NCI-H82 treated with DMSO at 0.1 percent for 48 hours (cell line): Measurements from ENCODE around the gene WDFY4.

Experiments used
- DNase-seq: peaks from one replicate; lab custom pipeline; 2025; ENCODE audit not compliant: unreplicated experiment; lab: John Stamatoyannopoulos, UW

WDFY4 gene

GRCh38 chr10:48878091-48878490 lies 193.4 kb downstream of the WDFY4 start:
- DNase-seq, result no peak

- no peak for DNase-seq
These were observed 194.8 kb downstream of the WDFY4 start for GRCh38 chr10:48879451-48879850.

DNA sequence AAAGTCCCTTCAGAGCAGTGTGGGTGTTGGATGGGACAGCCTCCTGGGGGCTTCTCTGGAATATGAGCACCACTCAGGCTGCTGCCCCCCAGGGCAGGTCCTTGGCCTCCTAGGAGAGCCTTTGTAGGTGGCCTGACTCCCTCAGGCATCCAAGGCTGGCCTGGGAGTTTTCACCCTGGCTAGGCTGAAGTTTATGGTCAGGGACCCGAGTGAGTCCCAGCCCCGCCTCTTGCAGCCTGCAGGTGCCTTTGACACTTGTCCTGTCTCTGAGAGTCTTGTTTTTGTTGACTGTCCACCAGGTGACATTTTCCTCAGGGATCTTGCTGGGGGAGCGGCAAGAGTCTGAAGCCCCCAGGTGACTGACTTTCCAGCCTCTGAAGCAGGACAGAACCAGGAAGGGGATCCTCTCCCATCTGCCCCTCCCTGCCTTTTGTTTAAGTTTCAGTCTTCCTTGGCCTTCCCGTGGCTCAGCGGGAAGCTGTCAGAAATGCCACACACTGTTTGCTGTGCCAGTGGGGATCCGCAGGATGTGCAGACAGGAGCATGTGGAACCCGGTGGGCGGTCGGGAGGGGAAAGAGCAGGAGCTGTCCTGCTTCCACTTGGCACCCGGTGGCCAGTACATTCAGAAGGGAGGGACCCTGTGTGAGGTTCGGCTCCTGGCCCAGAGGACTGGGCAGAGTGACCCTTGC lies 195.5 kb downstream of the WDFY4 start:
- no peak for DNase-seq

DNA sequence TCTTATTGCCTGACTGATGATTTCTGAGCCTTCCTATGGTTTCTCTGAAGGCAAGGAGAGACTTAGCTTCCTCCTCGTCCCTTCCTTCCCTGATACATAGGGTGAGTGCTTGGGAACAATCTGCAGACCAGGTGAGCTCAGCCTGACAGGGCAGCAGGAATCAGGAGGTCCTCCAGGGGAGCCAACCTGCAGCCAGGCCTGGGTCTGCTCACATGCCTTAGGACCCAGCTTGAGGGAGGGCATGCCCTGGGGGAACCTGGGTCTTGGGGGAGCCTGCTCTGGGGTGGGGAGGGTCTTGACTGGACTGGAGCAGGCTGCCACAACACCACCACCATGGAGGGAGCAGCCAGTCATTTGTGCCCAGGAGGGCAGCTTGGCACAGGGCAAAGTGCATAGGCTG lies 197.3 kb downstream of the WDFY4 start:
- DNase-seq, result no peak

DNA sequence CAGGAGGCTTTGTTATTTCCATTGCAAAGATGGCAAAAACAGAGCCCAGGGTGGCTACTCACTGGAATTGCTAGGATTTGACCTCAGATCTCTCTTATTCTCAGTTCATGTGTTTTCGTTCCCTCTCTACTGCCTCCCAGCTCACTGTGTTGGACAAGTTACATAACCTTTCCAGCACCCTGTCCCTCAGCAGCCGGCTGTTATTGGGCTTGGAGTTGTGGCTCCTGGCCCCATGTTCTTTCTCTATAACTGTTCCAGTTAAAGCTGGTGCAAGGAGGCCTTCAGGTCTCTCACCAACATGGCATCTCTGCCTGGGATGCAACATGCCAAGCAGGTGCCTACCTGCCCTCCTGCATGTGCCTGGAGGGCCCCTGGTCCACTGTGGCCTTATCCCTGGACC lies 198.2 kb downstream of the WDFY4 start:
- no peak for DNase-seq

- no peak for DNase-seq
These were observed 199.0 kb downstream of the WDFY4 start for GRCh38 chr10:48883701-48884100.

- no peak for DNase-seq
These were observed 199.7 kb downstream of the WDFY4 start for GRCh38 chr10:48884179-48885045.

- DNase-seq, result no peak
These were observed 200.7 kb downstream of the WDFY4 start for GRCh38 chr10:48885376-48885775.

GRCh38 chr10:48887982-48888381 lies 203.3 kb downstream of the WDFY4 start:
- DNase-seq, result no peak

- DNase-seq, result no peak
These were observed 206.5 kb downstream of the WDFY4 start for GRCh38 chr10:48890888-48891850.

- no peak for DNase-seq
These were observed 210.5 kb downstream of the WDFY4 start for GRCh38 chr10:48894911-48895802.

GRCh38 chr10:48895803-48896195 lies 211.1 kb downstream of the WDFY4 start:
- no peak for DNase-seq

- no peak for DNase-seq
These were observed 212.2 kb downstream of the WDFY4 start for GRCh38 chr10:48896756-48897440.

DNA sequence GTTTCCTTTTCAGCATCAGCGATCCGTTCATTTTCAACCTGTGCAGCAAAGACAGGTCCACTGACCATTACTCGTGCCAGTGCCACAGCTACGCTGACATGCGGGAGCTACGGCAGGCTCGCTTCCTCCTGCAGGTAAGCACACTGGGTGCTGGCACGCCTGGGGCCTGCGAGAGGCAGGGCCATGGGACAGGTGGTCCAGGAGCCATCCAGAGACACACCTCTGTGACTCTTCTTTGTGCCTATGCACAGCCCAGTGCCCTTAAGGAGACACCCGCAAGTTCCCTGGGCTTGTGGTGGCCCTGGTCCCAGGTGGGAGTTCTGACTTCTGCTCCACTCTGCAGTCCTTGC lies 212.7 kb downstream of the WDFY4 start:
- DNase-seq, result no peak

GRCh38 chr10:48898426-48898825 lies 213.8 kb downstream of the WDFY4 start:
- DNase-seq, result no peak

- DNase-seq, result no peak
These were observed 215.1 kb downstream of the WDFY4 start for GRCh38 chr10:48899781-48900180.

DNA sequence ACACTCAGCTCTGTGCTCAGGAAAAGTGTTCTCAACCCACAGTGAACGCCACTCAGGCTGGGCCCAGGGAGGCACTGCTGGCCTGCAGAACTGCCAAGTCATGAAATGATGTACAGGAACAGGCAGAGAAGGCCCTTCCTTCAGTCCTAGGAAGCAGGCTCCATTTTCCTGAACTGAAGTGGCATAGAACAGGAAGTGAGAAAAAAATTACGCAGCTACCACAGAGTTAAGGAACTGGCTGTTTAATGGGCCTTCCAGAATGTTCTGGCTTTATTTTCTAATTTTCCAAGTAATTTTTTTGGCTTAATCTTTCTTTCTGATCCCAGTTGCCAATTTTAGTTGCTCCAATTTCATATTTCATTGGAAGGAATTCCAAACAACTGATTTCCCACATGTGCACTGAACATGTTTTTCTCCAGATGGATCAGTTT lies 215.7 kb downstream of the WDFY4 start:
- DNase-seq, result no peak

GRCh38 chr10:48901319-48901718 lies 216.6 kb downstream of the WDFY4 start:
- no peak for DNase-seq

- DNase-seq, result no peak
These were observed 217.4 kb downstream of the WDFY4 start for GRCh38 chr10:48902096-48902495.

- DNase-seq, result no peak
These were observed 218.5 kb downstream of the WDFY4 start for GRCh38 chr10:48903151-48903550.
